HG03103 (cell line): Measurements from ENCODE around the gene METTL9.
"Not testable (repeated sequence)": the region's sequence is repeated elsewhere in the genome, so short reads cannot be mapped to it uniquely, and the experiment has no call there.

Experiments
- ATAC-seq: cut with Tn5 transposase; IDR thresholded peaks from one replicate; pipeline ENCODE4 v1.9.1; 2021; ENCODE audit warnings: low read depth; ENCODE audit not compliant: unreplicated experiment

METTL9 gene

DNA sequence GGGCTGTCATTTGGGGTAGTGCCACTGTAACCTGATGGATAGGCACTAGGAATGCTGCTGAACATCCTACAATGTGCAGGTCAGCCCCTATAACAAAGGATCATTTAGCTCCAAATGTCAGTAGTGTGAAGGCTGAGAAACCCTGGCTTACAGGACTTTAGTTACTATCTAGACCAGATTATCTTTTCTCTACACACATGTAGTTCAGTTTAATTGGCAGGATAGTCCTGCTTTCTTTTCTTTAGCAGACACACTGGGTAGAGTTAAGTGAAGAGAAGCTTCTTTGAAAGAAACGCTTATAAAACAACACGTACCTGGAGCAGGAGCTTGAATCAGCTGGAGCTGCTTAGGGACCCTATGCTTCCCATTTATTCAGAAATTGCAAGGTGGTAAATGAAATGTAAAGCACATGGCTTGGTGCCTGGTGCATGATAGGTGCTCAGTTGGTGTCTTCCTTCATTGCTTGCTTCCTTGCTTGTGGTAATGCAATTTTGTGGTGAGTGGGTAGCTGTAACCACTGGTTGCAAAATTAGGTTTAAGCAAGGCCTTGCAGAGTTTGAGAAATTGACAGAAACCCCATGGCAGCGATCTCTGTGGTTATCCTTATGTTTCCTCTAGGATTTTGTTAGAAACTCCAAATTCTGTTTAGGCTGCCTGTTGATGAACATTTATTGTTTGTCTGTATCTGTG lies 9.4 kb downstream of the METTL9 start:
- ATAC-seq = no peak

DNA sequence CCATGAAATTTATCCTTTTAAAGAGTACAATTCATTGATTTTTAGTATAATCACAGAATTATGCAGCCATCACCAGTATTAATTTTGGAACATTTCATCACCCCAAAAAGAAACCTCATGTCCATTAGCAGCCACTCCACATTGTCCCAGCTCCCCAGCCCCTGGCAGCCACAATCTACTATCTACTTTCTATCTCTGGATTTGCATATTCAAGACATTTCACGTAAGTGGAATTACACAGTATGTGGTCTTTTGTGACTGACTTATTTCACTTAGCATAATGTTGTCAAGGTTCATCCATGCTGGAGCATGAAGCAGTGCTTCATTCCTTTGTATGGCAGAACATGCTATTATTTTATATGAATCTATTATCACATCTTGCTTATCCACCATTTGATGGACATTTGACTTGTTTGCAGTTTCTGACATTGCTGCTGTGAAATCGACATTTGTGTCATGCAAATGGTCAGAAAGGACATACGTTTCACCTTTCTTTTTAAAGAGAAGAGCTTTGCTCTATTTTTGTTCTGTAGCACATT lies 10.7 kb downstream of the METTL9 start:
- no peak for ATAC-seq

DNA sequence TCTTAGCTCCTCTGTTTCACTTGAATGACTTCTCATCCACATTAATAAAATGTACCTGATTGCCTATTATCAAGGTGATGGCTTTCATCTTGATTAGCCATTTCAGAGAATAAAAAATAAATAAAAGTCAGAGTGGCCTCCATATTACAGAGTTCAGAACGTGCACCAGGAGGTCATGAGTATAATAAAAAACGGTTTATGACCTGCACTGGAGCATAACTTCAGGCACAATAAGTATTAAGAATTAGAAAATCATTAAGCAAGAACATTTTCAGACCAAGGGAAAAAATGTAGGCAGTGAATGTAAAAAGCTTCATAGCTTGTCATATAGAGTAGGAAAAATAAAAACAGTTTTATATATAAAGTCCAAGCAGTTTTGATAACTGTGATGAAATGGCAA lies 11.4 kb downstream of the METTL9 start:
- no peak for ATAC-seq

DNA sequence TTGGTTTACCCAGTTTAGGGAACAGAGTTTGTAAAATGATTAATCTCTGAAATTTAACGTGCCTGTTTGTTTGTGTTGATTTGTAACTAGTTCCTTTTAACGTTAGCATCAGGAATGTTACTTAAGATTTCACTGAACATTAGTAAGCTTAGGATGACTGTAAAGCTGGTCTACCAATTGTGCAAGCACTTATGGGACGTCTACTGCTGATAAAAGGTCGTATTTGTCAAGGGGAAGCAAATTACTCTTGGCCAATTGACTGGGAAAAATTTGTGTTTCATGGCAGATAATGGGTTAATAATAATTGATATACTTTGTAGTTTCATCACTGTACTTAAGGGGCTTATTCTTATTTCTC lies 11.8 kb downstream of the METTL9 start:
- ATAC-seq = no peak

DNA sequence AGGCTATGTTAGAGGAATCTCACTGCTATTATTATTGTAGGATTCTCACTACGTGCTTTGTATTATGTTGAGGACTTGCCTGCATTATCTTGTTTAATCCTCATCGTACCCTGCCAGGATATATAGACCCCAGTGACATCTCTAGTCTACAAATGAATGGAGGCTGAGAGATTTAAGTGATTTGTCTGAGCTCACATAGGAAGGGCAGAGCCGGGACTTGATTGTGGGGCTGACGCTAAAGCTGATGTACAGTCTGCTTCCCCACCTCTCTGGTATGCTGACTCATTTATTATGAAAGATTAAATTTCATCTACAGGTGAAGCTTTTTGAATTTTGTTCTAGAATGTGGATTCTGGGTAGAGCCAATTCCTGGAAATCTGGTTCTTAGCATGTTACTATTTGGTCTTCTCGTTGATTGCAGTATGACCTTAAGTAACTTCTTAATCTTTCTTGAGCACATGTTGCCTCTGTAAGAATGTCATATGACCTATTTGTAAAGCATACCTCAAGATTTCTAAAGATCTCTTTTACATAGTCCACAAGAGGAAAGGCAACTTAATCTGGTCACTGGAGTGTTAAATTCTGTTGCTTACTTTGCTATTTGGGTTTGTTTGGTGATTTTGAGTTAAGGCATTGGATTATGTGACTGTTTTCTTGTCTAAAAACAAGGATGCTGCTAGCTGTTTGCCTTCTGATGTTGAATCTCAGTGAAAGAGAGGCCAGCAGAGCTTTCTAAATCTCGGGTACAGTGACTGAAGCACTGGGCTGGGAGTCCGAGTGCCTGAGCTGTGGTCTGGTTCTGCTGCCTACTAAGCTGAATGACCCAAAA lies 12.4 kb downstream of the METTL9 start:
- no peak for ATAC-seq

DNA sequence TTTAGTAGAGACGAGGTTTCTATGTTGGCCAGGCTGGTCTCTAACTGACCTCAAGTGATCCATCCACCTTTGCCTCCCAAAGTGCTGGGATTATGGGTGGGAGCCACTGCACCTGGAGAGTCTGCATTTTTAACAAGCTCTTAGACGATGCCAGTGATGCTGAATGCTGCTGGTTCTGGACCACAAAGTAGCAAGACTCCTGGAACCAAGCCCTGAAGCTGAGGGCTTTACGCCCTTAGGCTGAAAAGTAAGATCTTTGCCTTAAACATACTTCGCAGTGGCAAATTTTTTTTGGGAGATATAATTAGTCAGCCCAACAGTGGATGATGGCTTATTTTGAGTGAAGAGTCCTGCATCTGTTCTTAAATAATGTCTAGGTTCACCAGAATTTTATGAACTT lies 14.0 kb downstream of the METTL9 start:
- ATAC-seq = no peak

DNA sequence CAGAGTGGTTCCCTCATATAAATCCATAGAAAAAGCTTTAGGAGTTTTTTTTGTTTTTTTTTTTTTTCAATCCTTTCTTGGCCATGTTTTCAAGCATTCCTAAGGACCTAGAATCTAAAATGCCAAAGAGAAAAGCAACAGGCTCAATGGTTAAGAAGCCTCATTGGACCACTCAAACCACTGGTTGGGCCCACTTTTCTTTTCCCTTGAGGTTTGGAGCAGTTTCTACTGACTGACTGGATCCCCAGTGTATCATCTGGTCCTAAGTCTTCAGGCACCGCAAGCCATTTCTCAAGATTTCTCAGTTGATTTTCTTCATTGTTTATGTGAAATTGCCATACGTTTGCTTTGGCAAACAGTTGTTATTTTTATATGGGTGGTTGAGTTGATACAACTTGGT lies 14.4 kb downstream of the METTL9 start:
- ATAC-seq = no peak

DNA sequence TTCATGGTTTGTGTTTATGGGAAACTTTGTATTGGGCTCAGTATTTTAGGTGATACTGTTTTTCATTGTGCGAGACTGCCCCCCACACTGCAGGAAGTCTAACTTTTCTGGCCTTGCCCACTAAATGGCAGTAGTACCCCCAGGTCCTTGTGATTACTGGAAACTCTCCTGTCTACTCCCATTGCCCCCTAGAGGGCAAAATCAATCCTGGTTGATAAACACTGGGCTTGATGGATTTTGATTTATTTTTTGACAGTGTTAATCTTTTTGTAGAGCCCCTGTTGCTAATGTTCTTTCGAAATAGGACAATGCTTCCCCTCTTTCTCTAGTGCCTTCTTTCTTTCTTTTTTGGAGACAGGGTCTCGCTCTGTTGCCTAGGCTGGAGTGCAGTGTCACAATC lies 15.5 kb downstream of the METTL9 start:
- ATAC-seq = no peak

DNA sequence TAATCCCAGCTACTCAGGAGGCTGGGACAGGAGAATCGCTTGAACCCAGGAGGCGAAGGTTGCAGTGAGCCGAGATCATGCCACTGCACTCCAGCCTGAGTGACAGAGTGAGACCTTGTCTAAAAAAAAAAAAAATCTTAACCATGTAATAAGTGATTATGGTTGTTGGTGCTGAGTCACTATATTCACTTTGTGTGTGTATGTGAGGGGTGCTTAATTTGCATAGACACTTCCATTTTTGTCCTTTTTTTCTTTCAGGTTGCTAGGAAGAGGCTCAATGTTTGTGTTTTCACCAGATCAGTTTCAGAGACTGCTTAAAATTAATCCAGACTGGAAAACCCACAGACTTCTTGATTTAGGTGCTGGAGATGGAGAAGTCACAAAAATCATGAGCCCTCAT lies 18.2 kb downstream of the METTL9 start:
- no peak for ATAC-seq

DNA sequence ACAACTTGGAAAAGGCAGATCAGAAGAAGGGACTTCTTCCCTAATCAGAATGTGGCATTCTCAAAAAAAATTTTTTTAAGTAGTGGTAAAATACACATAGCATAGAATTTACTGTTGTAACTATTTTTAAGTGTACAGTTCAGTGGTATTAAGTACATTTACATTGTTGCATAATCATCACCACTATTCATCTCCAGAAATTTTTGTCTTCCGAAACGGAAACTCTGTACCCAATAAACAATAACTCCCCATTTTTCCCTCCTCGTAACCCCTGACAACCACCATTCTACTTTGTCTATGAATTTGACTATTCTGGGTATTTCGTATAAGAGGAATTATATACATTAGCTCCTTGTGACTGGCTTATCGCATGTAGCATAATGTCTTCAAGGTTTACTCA lies 18.9 kb downstream of the METTL9 start:
- no peak for ATAC-seq

DNA sequence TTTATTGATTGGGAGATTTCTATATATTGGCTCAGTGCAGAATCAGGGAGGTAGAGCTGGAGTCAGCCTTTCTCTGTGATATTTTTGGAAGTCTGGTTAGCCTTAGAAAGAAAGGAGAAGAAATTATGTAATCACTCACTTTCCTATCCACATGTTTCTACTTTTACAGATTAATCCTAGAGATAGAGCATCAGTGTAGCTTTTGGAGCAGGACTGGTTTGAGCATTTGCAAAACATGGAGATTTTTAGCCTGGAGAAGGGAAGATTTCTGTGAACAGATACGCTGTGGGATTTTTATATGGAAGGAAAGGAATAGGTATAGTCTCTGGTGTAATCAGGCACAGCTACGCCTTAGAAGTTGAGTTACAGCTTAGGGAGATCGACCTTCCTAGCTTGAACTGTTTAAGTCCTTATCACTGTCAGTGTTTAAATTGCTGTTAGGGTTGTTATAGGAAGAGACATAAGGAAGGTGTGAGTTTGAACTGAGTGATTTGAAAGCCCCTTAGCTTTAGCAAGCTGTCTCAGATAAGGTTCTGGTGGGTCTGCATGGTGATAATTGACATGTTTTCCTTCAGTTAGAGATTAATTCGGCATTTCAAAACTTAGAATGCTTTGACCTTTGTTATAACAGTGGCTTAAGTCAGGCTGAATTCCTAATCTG lies 20.5 kb downstream of the METTL9 start:
- ATAC-seq = no peak

DNA sequence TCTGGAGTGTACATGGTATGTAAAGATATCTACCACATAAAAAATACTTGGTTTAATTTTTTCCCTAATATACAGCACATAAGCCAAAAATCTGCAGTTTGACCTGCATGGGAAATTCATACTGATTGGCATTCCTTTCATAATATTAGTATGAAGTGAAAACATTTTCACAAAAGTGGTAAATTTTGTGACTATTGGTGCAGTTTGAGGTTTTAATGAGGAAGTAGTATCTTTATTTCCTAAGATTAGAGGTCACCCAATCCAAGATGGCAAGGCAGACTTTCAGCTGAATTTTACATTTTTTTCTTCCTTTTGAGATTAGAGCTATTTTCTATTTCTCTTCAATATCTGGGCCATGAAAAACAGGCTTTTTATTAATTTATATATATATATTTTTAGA lies 21.2 kb downstream of the METTL9 start:
- ATAC-seq = no peak

DNA sequence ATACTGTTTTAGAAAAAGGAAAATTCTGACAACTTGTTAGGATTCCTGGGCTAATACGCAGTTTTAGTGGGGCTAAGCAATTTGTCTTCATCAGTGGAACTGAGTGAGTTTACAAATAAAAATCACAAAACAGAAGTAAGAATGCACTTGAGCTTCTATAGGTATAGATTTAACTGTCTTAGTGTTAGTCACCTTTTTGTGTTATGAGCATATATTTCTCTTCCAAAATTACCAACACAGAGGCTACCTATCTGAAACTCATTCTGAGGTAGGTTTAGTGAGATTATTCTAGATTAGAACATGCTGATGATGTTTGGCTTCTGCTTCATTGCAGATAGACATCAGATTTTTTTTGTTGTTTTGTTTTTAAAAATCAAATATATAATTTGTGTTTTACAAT lies 23.2 kb downstream of the METTL9 start:
- ATAC-seq = no peak

DNA sequence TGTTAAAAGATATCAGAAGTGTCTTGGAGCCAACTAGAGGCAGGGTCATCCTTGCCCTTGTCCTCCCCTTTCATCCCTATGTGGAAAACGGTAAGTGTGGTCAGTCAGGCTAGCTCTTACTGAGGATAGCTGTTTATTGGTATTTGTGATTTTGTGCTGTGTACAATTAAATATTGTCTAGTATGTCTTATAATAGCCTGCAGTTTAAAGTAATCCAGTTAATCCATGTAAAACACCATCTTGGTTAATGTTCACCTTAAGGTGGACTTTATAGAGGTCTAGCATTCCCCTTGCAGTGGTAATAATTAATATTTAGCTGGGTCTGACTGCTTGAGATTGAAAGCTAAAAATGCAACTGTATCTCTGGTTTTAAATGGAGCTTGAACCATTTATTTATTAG lies 25.6 kb downstream of the METTL9 start:
- no peak for ATAC-seq

DNA sequence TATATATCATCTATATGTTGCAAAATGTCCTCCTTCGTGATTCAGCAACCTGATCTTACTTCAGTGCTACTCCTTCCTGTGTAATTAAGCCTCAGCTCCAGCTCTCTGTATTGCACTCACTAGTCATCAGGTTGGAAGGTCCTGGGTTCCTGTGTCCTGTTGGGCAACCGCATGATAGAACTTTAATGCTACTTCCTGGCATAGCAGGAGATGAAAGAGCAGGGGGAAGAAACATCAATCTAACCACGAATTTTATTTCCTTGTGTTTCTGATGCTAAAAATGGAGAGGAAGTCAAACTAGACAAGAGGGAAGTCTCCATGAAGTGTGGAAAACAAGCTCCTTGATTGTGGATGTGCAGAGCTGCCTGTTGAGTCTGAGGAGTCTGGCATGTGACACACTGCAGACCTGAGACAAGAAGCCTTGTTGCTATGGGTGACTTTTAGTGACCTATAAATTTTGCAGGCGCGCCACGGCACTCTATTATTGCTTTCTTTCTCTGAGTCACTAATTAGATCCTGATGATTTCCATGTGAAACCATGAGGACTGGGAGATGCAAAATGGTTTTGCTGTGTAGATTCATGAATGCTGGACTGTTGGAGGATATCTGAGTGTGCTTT lies 27.4 kb downstream of the METTL9 start:
- ATAC-seq = no peak

DNA sequence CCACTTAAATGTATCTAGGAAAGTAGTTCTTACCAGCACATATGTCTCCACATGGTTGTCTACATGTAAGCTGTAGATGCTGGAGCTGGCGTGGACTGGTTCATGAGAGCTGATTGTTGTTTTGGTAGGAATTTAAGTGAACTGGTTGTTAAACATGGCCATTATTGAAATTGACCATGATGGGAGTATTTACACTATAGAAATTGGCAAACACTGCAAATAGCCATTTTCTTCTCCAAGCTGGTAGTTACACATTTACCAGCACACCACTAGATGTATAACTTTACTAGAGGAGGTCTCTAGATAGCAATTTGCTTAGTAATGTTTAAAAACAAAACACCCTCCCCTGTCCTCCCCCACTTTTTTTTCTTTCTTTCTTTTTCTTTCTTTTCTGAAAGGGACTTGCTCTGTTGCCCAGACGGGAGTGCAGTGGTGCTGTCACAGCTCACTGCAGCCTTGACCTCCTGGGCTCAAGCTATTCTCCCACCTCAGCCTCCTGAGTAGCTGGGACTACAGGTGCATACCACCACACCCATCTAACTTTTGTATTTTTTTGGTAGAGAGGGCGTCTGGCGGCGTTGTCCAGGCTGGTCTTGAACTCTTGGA lies 28.8 kb downstream of the METTL9 start:
- ATAC-seq = no peak

DNA sequence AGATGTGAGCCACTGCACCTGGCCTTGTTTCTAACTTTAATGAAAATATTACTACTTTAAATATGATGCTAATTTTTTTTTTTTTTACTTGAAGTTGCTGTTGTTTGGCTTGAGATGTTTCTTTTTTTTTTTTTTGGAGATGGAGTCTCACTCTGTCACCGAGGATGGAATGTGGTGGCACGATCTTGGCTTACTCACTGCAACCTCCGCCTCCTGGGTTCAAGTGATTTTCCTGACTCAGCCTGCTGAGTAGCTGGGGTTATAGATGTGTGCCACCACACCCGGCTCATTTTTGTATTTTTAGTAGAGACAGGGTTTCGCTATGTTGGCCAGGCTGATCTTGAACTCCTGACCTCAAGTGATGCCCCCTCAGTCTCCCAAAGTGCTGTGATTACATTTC lies 29.4 kb downstream of the METTL9 start:
- ATAC-seq = no peak

DNA sequence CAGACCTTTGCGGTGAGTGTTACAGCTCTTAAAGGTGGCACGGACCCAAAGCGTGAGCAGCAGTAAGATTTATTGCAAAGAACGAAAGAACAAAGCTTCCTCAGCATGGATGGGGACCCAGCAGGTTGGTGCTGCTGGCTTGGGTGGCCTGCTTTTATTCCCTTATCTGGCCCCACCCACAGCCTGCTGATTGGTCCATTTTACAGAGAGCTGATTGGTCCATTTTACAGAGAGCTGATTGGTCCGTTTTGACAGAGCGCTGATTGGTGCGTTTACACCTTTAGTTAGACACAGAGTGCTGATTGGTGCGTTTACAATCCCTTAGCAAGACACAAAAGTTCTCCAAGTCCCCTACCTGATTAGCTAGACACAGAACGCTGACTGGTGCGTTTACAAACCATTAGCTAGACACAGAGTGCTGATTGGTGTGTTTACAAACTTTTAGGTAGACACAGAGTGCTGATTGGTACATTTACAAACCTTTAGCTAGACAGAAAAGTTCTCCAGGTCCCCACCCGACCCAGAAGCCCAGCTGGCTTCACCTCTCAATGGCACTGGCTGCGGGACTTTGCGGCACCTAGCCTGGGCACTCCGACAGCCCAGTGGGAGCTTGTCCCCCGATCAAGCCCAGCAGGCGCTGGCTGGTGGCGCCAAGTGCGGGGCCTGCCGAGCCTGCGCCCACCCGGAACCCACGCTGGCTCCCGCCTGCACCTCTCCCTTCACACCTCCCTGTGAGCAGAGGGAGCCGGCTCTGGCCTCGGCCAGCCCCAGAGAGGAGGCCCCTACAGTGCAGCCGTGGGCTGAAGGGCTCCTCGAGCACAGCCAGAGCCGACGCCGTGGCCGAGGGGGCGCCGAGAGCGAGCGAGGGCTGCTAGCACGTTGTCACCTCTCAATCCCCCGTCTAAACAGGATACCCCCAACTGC lies 30.5 kb downstream of the METTL9 start:
- ATAC-seq = not testable (repeated sequence)

DNA sequence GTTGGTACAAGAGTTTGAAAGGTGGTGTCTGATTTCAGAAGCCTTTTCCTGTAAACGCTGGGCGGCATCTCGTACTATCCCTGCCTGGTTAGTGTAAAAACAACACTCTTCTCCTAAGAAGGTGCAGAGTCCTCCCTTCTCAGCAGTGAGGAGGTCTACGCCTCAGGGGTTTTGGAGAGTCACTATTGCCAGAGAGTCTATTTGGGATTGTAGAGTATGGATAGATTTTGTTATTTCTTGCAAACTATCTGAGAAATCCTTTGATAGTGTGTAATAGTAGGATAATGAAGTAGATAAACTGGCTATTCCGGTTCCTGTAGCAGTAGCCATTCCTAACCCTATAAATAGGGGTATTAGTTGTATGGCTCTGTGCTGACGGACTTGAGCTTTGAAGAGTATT lies 31.5 kb downstream of the METTL9 start:
- not testable (repeated sequence) for ATAC-seq

DNA sequence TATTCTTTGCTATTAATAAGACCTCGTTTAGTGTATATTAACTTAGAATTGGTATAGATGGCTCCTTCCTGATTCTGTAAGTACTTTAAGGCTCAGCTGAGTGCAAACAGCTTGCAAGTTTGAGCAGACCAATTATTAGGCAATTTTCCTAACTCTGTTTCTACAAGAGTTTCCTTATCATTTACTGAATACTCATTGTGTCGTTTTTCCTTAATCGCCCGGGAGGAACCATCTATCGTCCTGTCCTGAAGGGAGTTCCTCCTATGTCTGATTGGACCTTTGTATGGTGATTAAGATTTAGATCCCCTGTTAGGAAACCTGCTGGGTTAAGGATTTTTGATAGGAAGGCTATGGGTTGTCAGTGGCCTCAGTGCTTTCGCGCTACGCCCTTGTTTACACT lies 32.0 kb downstream of the METTL9 start:
- not testable (repeated sequence) for ATAC-seq
